ENCODE results near the gene FBN2.
"Not testable (repeated sequence)": the region's sequence is repeated elsewhere in the genome, so short reads cannot be mapped to it uniquely, and the experiment has no call there.

The FBN2 gene

DNA sequence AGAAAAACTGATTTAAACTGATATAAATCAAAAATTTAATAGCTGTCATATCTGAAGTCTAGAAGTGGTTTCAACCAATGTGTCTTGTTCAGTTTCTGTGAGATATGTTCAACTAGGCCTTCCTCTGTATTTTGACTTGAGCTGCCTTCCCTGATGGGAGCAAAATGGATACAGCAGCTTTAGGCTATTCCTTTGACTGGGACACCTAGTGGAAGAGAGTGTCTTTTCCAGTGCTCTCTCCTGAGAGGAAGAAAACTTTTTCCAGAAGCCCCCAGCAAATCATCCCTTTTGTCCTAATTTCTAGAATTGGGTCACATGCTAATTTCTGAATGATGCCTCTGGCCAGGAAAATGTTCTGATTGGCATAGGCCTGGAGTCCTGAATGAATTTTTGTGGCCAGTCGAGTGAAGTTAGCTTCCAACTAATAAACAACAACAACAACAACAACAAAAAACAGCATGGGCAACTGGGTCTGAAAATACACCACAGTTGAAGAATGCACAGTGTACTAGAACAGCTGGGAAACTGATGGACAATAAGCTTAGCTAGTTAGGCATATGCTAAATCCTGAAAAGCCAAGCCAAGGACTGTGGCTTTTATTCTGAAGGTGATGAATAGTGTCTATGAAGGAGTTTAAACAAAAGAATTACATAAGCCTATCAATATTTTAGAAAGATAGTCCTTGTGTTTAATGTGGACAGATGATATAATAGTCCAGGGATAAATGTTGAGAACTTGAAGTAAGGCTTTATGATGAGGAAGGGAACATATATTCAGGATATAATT lies 125.7 kb downstream of the FBN2 start:
- no peak for DNase-seq

DNA sequence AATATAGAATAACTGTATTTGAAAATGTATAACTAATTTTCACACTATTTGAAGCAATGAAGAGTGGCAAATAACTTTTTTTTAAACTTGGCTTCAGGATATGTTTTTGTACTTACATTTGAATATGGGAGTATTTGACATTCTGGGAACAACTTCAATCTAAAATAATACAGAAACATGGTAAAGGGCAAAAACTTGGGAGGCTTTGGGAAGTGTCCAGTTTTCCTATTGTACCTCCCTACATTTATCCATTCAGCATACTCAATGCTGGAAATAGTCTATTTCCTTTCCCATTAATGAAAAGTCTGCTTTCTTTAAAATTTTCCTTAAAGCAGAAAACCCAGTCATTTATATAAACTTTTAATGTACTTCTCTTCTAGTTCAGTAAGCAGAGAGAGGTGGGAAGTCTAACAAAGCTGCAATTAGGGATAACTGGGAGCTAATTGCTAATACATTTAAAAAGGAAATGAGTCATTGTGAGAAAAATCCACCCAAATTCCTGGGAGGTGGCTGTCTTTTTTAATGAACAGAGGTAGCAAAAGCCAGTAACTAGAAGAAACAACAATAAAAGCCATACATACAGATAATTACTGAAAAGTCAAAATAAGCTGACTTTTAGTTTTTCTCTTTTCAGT lies 128.8 kb downstream of the FBN2 start:
- no peak for DNase-seq

GRCh38 chr5:128408622-128409021 lies 129.4 kb downstream of the FBN2 start:
- no peak for DNase-seq

- no peak for DNase-seq
Measured at GRCh38 chr5:128407944-128408343, 130.1 kb downstream of the FBN2 start.

DNA sequence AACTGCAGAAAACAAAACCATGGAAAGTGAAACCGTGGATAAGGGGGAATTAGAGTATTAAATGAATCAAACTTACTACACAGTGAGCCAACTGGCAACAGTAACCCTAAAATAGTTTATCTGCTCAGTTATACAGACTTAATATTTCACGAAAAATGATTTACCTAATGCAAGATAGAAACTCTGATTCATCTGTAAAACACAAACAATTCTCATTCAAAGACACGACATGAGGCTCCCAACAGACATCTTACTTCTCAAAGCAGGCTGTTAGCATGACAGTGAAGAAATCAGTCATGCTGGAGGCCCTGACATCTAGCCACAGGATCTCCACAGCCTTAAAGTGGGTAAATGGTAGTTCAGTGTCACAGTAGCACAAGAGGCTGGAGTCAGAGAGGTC lies 131.2 kb downstream of the FBN2 start:
- DNase-seq, result no peak

DNA sequence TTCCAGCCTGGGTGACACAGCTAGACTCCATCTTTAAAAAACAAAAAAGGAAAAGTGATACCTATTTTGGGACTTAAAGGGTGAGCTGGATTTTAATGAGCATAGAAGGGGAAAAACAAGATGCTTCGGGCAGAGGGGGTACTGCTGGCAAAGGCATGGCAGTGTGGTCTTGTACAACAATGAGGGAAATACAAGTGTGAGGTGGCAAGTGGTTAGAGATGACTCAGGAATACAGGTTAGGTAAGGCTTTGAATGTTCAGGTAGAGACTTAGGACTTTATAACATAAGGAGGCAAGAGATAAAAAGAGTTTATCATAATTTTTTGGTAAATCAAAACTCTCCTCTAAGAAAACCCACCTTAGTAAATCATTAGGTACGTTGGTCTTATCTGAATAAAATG lies 132.9 kb downstream of the FBN2 start:
- DNase-seq, result no peak

- no peak for DNase-seq
Measured at GRCh38 chr5:128403333-128403732, 134.7 kb downstream of the FBN2 start.

DNA sequence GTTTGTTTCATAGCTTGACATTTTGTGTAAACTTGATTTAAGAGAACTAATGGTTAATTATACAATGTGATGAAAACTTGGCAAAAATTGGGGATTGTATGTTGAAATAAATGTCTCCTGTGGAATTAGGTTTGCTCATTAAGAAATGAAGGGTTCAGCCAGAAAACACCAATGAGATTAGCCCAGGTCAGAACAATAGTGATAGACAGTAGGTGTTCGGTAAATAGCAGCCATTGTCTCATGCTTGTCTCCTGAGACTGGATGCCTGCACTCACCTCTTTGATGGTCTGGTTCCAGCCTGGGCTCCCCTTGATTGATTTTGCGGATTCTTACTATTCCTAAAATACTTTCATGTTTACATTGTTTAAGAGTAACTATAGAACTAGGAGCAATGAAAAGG lies 135.5 kb downstream of the FBN2 start:
- no peak for DNase-seq

GRCh38 chr5:128400766-128401165 lies 137.3 kb downstream of the FBN2 start:
- DNase-seq, result not testable (repeated sequence)

DNA sequence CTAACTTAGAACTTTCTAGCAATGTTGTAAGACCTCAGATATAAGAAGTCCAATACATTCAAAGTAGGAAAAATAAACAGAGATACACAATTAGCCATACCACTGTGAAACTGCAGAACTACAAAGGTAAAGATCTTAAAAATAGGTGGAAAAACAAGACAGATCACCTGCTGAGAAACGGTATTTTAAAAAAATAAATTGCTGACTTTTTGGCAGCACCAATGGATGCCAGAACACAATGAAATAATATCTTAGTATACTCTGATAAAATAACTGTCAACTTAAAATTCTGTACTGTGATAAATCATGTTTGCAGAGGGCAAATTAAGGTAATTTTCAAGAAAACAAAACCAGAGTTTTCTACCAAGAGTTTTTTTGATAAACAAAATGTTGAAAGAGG lies 138.9 kb downstream of the FBN2 start:
- no peak for DNase-seq

DNA sequence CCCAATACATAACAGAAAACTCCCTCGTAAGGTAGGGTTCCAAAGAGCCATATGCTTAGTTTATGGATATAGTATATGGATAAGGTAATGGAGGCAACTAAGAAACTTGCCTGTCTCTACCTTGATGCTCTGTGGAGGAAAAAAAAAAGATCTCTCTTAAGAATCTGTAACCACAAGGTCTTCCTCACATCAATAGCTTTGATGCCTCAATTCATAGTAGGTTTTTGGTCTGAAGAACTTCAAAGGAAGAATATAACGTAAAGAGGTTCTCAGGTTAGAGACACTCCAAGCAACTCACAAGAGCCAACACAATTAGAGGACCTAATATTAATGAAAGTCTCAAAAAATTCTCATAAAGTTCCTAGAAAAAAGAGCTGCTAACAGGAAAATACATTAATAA lies 140.2 kb downstream of the FBN2 start:
- no peak for DNase-seq

DNA sequence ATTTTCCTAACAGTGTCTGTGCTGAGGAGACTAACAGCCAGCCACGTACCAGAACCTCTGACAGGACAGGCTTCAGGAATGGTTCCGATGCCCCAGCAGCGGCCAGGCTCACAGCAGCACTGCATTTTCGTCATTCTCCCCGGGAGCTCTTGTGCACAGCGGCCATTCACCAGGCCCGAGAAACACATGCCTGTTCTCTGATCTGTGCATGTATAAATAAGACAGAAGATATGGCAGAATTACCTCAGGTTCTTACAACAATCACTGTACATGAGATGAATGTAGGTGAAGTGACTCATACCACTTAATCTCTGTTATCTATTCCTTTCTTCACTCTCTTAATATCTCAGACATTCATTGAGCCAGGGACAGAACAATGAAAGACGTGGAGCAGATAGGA lies 143.0 kb downstream of the FBN2 start:
- DNase-seq, result no peak

GRCh38 chr5:128384068-128384467 lies 154.0 kb downstream of the FBN2 start:
- DNase-seq, result no peak

DNA sequence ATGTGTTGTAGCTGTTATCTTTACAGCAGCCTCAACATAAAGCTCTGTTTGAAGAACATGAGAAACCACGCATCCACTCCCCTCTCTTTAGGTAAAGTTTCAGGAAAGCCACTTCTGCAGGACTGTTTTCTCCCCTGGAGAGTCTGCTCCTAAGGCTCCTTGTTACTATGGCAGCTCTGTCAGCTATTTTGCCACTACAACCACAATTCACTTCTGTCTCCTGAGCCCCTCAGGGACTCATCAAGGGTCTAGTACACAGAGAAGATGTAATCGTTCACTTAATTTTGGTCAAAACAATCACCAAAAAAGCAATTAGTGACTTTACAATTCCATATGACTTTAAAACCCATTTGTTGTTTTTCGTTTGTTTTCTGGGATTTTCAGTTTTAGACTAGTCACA lies 157.7 kb downstream of the FBN2 start:
- DNase-seq, result no peak

DNA sequence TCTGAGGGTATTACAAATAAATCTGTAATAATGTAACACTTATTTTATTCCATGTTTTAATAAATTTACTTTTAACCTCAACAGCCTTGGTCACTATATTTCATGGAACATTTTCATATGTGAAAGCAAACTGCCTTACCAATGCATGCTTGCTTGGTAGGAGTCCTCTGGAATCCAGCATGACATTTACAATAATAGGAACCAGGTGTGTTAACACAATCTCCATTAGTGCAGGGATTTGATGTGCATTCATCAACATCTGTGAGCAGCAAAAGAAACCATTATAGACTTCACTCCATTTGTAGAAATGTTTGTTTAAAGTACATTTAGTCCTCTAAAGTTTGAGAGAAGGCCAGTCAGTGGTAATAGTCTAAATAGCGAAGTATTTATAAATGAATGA lies 159.4 kb downstream of the FBN2 start:
- DNase-seq, result no peak

- no peak for DNase-seq
Measured at GRCh38 chr5:128378196-128378595, 159.8 kb downstream of the FBN2 start.

- DNase-seq, result no peak
Measured at GRCh38 chr5:128376577-128376976, 161.5 kb downstream of the FBN2 start.

DNA sequence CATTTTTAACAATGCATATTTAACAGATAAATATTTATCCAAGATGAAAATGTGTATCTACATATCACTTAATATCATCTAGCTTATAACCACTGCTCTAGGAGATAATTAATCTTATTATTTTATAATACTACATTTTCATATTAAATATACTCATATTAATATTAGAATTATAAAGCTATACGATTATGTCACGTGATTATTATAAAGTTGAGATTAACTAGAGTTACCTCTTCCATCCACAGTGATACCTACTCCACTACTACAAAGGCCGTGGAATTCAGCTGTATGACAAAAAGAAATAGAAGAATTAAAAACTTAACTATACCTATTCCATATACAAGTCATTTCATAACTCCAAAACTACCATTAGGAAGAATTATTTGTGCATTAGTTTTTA lies 171.9 kb downstream of the FBN2 start:
- DNase-seq, result no peak

GRCh38 chr5:128362370-128362769 lies 175.7 kb downstream of the FBN2 start:
- no peak for DNase-seq

DNA sequence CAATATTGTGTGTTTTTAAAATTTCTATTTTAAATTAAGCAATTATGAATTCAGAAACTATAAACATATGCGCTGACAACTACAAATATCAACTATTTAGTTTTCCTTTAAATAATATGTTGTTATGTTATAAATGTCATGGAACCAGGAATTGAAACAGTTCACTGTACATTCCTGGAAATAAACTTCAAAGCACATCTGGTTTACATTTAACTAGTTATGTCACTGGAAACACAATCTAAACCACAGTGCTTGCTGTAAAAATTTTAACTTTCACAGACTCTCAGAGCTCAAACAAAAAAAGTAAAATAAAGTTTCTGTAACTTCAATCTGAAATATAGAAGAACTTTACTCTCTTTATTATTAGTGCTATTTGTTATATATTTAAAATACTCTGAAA lies 179.2 kb downstream of the FBN2 start:
- DNase-seq, result no peak

DNA sequence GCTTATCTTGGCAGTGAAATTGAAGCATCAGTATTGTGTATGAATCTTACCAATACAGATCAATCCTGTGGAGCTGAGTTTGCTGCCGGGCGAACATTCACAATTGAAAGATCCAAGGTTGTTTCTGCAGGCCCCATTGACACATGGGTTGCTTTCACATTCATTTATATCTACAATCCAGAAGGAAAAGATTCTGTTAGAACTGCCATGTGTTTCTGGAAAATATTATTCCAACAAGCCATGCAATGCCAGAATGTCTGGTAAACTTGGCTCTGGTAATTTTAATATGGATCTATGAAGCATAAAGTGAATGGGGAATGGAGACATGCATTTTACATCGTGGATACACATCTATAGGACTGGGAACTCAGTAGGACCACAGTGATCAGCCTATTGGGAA lies 180.8 kb downstream of the FBN2 start:
- DNase-seq, result no peak

DNA sequence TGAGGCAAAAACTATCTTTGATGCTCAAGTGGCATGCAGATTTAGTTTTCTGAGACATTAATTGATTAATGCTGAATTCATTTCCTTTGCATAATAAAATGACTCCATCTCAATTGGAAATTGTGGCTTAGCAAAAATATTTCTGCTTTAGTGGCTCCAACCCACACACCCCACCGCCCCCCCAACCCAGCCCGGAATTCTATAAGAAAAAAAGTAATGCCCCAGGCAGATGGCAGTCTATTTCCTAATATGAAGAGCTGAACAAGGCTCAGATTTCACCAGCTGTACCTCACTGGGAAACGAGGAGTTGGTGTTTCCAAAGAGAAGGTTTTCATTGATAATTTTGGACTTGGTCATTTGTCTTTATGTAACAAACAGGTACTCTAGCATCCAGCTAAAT lies 182.1 kb downstream of the FBN2 start:
- no peak for DNase-seq

DNA sequence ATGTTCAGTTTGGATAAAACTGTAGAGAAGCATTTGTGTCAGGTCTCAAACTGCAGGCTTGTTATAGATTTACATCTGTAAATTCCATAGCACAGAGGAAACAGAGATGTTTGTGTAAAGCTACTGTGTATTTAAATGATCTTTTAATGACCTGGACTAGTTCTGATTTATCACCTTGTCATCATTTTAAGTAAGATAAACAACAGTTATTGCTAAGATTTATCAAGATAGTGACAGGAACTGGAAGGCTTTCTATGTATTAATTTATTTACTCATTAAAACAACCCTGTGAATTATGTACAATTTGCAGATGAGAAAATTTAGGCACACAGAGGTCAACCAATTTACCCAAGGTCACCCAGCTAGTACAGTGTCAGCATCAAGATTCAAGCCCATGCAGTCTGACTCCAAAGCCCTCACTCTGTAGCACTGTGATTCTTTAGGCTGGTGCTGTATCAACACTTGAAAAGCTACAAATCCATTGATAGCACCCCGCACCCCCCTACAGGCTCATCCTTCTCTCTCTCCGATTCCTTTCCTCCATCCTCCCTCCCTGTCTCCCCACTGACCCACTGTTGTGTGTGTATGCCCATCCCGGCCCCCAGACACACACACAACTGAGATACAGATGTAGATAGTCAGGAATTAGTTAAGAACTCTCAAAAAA lies 184.5 kb downstream of the FBN2 start:
- DNase-seq, result no peak

DNA sequence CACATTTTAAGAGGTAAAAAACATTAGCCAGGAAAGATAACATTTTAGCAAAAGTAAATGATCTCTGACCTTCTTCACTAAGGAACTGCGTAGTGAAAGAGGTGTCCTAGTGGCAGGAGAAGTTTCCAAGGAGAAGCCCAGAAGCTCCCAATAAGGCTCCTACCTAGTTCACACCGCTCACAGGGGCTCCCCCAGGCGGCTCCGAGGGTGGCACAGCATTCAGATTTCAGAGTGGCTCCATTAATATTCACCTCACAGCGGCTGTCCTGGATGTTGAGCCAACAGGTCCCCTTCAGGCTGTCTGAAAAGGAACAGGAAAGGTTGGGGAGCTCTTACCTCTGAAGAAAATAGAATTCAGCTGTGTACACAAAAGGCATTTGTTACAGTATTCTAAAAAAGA lies 187.3 kb downstream of the FBN2 start:
- DNase-seq, result no peak
